ENCODE results near the gene P2RX7.

DNA sequence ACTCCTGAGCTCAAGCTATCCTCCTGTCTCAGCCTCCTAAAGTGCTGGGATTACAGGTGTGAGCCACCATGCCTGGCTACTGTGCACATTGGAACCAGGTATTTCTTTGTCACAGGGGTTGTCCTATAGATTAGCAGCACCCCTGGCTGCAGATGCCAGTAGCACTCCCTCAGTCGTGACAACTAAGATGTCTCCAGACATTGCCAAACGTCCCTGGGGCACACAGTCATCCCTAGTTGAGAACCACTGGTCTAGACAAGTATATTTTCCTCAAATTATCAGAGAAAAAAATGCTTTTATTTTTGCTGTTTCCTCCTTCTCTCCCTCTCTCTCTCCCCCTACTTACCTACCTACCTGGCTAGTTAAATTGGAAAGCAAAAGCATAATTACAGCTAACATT, 17.9 kb upstream of the P2RX7 start:
- TF ChIP-seq EZH2 (IDR thresholded peaks at IDR 0.05; ENCODE audit: borderline replicate concordance, low read depth, low read length, severe bottlenecking) (no peak), POLR2A (IDR thresholded peaks at IDR 0.05; ENCODE audit: low read depth, low read length) (no peak), JUN (IDR thresholded peaks at IDR 0.05; ENCODE audit: borderline replicate concordance, insufficient read depth, insufficient read length, low read depth) (no peak), POLR2AphosphoS5 (IDR thresholded peaks at IDR 0.05; ENCODE audit: insufficient read depth, low read depth, low read length) (no peak)
- TF ChIP-seq, protein P1, sequence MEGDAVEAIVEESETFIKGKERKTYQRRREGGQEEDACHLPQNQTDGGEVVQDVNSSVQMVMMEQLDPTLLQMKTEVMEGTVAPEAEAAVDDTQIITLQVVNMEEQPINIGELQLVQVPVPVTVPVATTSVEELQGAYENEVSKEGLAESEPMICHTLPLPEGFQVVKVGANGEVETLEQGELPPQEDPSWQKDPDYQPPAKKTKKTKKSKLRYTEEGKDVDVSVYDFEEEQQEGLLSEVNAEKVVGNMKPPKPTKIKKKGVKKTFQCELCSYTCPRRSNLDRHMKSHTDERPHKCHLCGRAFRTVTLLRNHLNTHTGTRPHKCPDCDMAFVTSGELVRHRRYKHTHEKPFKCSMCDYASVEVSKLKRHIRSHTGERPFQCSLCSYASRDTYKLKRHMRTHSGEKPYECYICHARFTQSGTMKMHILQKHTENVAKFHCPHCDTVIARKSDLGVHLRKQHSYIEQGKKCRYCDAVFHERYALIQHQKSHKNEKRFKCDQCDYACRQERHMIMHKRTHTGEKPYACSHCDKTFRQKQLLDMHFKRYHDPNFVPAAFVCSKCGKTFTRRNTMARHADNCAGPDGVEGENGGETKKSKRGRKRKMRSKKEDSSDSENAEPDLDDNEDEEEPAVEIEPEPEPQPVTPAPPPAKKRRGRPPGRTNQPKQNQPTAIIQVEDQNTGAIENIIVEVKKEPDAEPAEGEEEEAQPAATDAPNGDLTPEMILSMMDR (IDR thresholded peaks at IDR 0.05; ENCODE audit: extremely low read depth in 1 of 2, insufficient read depth in 1 of 2, low read depth in 1 of 2, low read length in 2 of 2) = no peak
- TF ChIP-seq, protein P2, sequence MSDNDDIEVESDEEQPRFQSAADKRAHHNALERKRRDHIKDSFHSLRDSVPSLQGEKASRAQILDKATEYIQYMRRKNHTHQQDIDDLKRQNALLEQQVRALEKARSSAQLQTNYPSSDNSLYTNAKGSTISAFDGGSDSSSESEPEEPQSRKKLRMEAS (IDR thresholded peaks at IDR 0.05; ENCODE audit: insufficient read depth, insufficient read length) = no peak

Data from endothelial cell of umbilical vein (primary cell).